PC-3 (cell line): ENCODE measurements around the gene ARHGEF28.

Experiments used
- EZH2 ChIP-seq: fragments of 300-600 bp; sonication (generic); IDR thresholded peaks from one replicate; pipeline ENCODE4 v1.6.1; 2017; ENCODE audit warnings: antibody characterized with exemption, mild to moderate bottlenecking, low read length; ENCODE audit not compliant: unreplicated experiment
- EZH2phosphoT487 ChIP-seq: fragments of 300-600 bp; sonication (generic); IDR thresholded peaks from 2 replicates; pipeline ENCODE4 v1.6.1; 2018; ENCODE audit warnings: mild to moderate bottlenecking, antibody characterized with exemption, low read length, borderline replicate concordance

DNA sequence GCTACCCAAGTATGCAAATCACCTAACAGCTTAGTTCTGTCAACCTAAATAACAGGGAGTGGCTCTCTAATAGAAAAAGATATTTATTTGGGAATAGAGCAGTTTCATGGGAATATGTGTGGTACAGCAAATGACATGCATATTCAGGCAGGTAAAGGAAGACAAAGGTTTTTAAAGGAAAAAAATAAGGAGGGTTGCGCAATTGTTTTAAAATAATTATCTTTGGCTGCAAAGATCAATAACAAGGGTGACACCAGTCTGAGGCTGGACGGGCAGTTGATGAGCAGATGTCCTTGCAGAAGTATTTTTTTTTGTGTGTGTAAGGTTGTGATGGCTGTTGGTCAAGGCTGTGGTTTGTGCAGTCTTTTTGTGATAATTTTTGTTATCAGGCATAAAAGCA lies 332.0 kb downstream of the ARHGEF28 start:
- TF ChIP-seq EZH2phosphoT487: no peak
- no peak for TF ChIP-seq EZH2
